SK-N-SH treated with all-trans-retinoic acid at 6 μM for 48 hours (cell line): ENCODE results near the gene ZFP92.
A peak's percentile ranks its signal among the peaks of the same experiment; 100 is the strongest.

Experiments used
- ATAC-seq: fragments of 200-7000 bp; cut with Tn5 transposase; 3 replicates; pipeline ENCODE4 v1.9.1; 2020; ENCODE audit warnings: mild to moderate bottlenecking, moderate library complexity
- ARNTL ChIP-seq: fragments of 450-650 bp; formaldehyde crosslinking; IDR thresholded peaks from 2 replicates; pipeline ENCODE4 v1.5.0; 2020; ENCODE audit warnings: low read depth, mild to moderate bottlenecking, moderate library complexity, borderline replicate concordance
- BACH2 ChIP-seq: fragments of 250-450 bp; sonication (Bioruptor Pico); IDR thresholded peaks from 2 replicates; pipeline ENCODE4 v1.9.0; 2021; ENCODE audit warnings: mild to moderate bottlenecking, borderline replicate concordance
- CREB5 ChIP-seq: fragments of 250-450 bp; sonication (Bioruptor Pico); IDR thresholded peaks from 2 replicates; pipeline ENCODE4 v1.5.1; 2020; ENCODE audit warnings: low read depth, mild to moderate bottlenecking, moderate library complexity
- CSDC2 ChIP-seq: fragments of 250-450 bp; sonication (Bioruptor Pico); IDR thresholded peaks from 2 replicates; pipeline ENCODE4 v1.5.0; 2020; ENCODE audit warnings: mild to moderate bottlenecking, moderate library complexity
- ESRRG ChIP-seq: fragments of 250-450 bp; sonication (Bioruptor Pico); IDR thresholded peaks from 2 replicates; pipeline ENCODE4 v1.6.1; 2021; ENCODE audit warnings: mild to moderate bottlenecking
- GLIS3 ChIP-seq: fragments of 250-450 bp; sonication (Bioruptor Pico); IDR thresholded peaks from 2 replicates; pipeline ENCODE4 v1.5.0; 2020; ENCODE audit warnings: mild to moderate bottlenecking, moderate library complexity
- ISL1 ChIP-seq: fragments of 250-450 bp; sonication (Bioruptor Pico); IDR thresholded peaks from 2 replicates; pipeline ENCODE4 v2.1.2; 2022; ENCODE audit warnings: mild to moderate bottlenecking, moderate library complexity
- OSR1 ChIP-seq: fragments of 250-450 bp; sonication (Bioruptor Pico); IDR thresholded peaks from 2 replicates; pipeline ENCODE4 v1.8.0; 2022; ENCODE audit warnings: moderate library complexity, mild to moderate bottlenecking, inconsistent platforms
- PPARA ChIP-seq: fragments of 250-450 bp; sonication (Bioruptor Pico); IDR thresholded peaks from 2 replicates; pipeline ENCODE4 v1.5.0; 2020; ENCODE audit warnings: mild to moderate bottlenecking, borderline replicate concordance
- RARB ChIP-seq: fragments of 250-450 bp; sonication (Bioruptor Pico); IDR thresholded peaks from 2 replicates; pipeline ENCODE4 v1.8.0; 2021; ENCODE audit warnings: mild to moderate bottlenecking, moderate library complexity
- SNAI2 ChIP-seq: fragments of 250-450 bp; sonication (Bioruptor Pico); IDR thresholded peaks from 2 replicates; pipeline ENCODE4 v1.5.0; 2020; ENCODE audit warnings: mild to moderate bottlenecking, moderate library complexity
- TCF4 ChIP-seq: fragments of 250-450 bp; sonication (Bioruptor Pico); IDR thresholded peaks from 2 replicates; pipeline ENCODE4 v1.8.0; 2021; ENCODE audit warnings: mild to moderate bottlenecking, moderate library complexity, borderline replicate concordance
- TOX ChIP-seq: fragments of 250-450 bp; sonication (Bioruptor Pico); IDR thresholded peaks from 2 replicates; pipeline ENCODE4 v1.8.0; 2021; ENCODE audit warnings: mild to moderate bottlenecking, moderate library complexity, borderline replicate concordance
- ZC3H10 ChIP-seq: fragments of 250-450 bp; sonication (Bioruptor Pico); IDR thresholded peaks from 2 replicates; pipeline ENCODE4 v1.5.1; 2021; ENCODE audit warnings: mild to moderate bottlenecking, moderate library complexity
- ZFP3 ChIP-seq: fragments of 250-450 bp; sonication (Bioruptor Pico); IDR thresholded peaks from 2 replicates; pipeline ENCODE4 v1.5.0; 2020; ENCODE audit warnings: mild to moderate bottlenecking, moderate library complexity
- ZFP30 ChIP-seq: fragments of 450-650 bp; formaldehyde crosslinking; IDR thresholded peaks from 2 replicates; pipeline ENCODE4 v1.5.0; 2022; ENCODE audit warnings: mild to moderate bottlenecking, moderate library complexity
- ZNF565 ChIP-seq: fragments of 450-650 bp; formaldehyde crosslinking; conservative IDR thresholded peaks from 2 replicates; pipeline ENCODE4 v1.5.0; 2020; ENCODE audit warnings: low read depth, mild to moderate bottlenecking, moderate library complexity
- ZNF70 ChIP-seq: fragments of 450-650 bp; formaldehyde crosslinking; IDR thresholded peaks from 2 replicates; pipeline ENCODE4 v1.5.0; 2020; ENCODE audit warnings: mild to moderate bottlenecking, moderate library complexity
- ZNF8 ChIP-seq: fragments of 450-650 bp; formaldehyde crosslinking; IDR thresholded peaks from 2 replicates; pipeline ENCODE4 v1.5.0; 2020; ENCODE audit warnings: mild to moderate bottlenecking, moderate library complexity
- TF ChIP-seq, protein P1 (sequence below): fragments of 250-450 bp; sonication (Bioruptor Pico); IDR thresholded peaks from 2 replicates; pipeline ENCODE4 v1.8.0; 2021; ENCODE audit warnings: low read depth, mild to moderate bottlenecking, moderate library complexity, borderline replicate concordance
- TF ChIP-seq, protein P2 (sequence below): fragments of 250-450 bp; sonication (Bioruptor Pico); IDR thresholded peaks from 2 replicates; pipeline ENCODE4 v1.5.1; 2021; ENCODE audit warnings: mild to moderate bottlenecking, moderate library complexity
- TF ChIP-seq, protein P3 (sequence below): fragments of 250-450 bp; sonication (Bioruptor Pico); IDR thresholded peaks from 2 replicates; pipeline ENCODE4 v1.5.0; 2020; ENCODE audit warnings: mild to moderate bottlenecking, moderate library complexity
- TF ChIP-seq, protein P4 (sequence below): fragments of 250-450 bp; sonication (Bioruptor Pico); IDR thresholded peaks from 2 replicates; pipeline ENCODE4 v1.8.0; 2020; ENCODE audit warnings: mild to moderate bottlenecking, moderate library complexity, borderline replicate concordance

Gene ZFP92

GRCh38 chrX:153455571-153455970 lies 44.3 kb downstream of the ZFP92 start:
- peak; percentile 9; the same call in 1 of the 3 replicates for ATAC-seq
- no peak for TF ChIP-seq ISL1
- no peak for TF ChIP-seq SNAI2 (CRISPR knock-in tag)
- TF ChIP-seq, protein P1, sequence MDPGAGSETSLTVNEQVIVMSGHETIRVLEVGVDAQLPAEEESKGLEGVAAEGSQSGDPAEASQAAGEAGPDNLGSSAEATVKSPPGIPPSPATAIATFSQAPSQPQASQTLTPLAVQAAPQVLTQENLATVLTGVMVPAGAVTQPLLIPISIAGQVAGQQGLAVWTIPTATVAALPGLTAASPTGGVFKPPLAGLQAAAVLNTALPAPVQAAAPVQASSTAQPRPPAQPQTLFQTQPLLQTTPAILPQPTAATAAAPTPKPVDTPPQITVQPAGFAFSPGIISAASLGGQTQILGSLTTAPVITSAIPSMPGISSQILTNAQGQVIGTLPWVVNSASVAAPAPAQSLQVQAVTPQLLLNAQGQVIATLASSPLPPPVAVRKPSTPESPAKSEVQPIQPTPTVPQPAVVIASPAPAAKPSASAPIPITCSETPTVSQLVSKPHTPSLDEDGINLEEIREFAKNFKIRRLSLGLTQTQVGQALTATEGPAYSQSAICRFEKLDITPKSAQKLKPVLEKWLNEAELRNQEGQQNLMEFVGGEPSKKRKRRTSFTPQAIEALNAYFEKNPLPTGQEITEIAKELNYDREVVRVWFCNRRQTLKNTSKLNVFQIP (CRISPR knock-in tag): no peak
- TF ChIP-seq ZNF565 (CRISPR knock-in tag): no peak
- TF ChIP-seq ZFP30 (CRISPR knock-in tag): no peak
- TF ChIP-seq TCF4 (CRISPR knock-in tag): no peak
- TF ChIP-seq, protein P2, sequence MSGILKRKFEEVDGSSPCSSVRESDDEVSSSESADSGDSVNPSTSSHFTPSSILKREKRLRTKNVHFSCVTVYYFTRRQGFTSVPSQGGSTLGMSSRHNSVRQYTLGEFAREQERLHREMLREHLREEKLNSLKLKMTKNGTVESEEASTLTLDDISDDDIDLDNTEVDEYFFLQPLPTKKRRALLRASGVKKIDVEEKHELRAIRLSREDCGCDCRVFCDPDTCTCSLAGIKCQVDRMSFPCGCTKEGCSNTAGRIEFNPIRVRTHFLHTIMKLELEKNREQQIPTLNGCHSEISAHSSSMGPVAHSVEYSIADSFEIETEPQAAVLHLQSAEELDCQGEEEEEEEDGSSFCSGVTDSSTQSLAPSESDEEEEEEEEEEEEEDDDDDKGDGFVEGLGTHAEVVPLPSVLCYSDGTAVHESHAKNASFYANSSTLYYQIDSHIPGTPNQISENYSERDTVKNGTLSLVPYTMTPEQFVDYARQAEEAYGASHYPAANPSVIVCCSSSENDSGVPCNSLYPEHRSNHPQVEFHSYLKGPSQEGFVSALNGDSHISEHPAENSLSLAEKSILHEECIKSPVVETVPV (CRISPR knock-in tag): no peak
- no peak for TF ChIP-seq OSR1 (CRISPR knock-in tag)
- TF ChIP-seq PPARA (CRISPR knock-in tag): no peak
- TF ChIP-seq ZC3H10 (CRISPR knock-in tag): no peak
- no peak for TF ChIP-seq ZFP3 (CRISPR knock-in tag)
- TF ChIP-seq ZNF70 (CRISPR knock-in tag): no peak
- TF ChIP-seq ZNF8 (CRISPR knock-in tag): no peak
- TF ChIP-seq BACH2 (CRISPR knock-in tag): no peak
- TF ChIP-seq, protein P3, sequence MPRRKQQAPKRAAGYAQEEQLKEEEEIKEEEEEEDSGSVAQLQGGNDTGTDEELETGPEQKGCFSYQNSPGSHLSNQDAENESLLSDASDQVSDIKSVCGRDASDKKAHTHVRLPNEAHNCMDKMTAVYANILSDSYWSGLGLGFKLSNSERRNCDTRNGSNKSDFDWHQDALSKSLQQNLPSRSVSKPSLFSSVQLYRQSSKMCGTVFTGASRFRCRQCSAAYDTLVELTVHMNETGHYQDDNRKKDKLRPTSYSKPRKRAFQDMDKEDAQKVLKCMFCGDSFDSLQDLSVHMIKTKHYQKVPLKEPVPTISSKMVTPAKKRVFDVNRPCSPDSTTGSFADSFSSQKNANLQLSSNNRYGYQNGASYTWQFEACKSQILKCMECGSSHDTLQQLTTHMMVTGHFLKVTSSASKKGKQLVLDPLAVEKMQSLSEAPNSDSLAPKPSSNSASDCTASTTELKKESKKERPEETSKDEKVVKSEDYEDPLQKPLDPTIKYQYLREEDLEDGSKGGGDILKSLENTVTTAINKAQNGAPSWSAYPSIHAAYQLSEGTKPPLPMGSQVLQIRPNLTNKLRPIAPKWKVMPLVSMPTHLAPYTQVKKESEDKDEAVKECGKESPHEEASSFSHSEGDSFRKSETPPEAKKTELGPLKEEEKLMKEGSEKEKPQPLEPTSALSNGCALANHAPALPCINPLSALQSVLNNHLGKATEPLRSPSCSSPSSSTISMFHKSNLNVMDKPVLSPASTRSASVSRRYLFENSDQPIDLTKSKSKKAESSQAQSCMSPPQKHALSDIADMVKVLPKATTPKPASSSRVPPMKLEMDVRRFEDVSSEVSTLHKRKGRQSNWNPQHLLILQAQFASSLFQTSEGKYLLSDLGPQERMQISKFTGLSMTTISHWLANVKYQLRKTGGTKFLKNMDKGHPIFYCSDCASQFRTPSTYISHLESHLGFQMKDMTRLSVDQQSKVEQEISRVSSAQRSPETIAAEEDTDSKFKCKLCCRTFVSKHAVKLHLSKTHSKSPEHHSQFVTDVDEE (CRISPR knock-in tag): no peak
- no peak for TF ChIP-seq RARB (CRISPR knock-in tag)
- TF ChIP-seq, protein P4, sequence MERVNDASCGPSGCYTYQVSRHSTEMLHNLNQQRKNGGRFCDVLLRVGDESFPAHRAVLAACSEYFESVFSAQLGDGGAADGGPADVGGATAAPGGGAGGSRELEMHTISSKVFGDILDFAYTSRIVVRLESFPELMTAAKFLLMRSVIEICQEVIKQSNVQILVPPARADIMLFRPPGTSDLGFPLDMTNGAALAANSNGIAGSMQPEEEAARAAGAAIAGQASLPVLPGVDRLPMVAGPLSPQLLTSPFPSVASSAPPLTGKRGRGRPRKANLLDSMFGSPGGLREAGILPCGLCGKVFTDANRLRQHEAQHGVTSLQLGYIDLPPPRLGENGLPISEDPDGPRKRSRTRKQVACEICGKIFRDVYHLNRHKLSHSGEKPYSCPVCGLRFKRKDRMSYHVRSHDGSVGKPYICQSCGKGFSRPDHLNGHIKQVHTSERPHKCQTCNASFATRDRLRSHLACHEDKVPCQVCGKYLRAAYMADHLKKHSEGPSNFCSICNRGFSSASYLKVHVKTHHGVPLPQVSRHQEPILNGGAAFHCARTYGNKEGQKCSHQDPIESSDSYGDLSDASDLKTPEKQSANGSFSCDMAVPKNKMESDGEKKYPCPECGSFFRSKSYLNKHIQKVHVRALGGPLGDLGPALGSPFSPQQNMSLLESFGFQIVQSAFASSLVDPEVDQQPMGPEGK (CRISPR knock-in tag): no peak
- TF ChIP-seq ARNTL (CRISPR knock-in tag): no peak
- TF ChIP-seq TOX (CRISPR knock-in tag): no peak
- no peak for TF ChIP-seq CSDC2 (CRISPR knock-in tag)

- no peak for ATAC-seq
- TF ChIP-seq TOX (CRISPR knock-in tag) (no peak), CREB5 (no peak), ZNF565 (CRISPR knock-in tag) (no peak), ZFP30 (CRISPR knock-in tag) (no peak), TCF4 (CRISPR knock-in tag) (no peak), ESRRG (CRISPR knock-in tag) (no peak), ZFP3 (CRISPR knock-in tag) (no peak), RARB (CRISPR knock-in tag) (no peak), OSR1 (CRISPR knock-in tag) (no peak), GLIS3 (no peak)
- TF ChIP-seq, protein P1 (CRISPR knock-in tag): no peak
These were observed 44.9 kb downstream of the ZFP92 start for GRCh38 chrX:153456161-153456560.
